Activated naive CD4-positive, alpha-beta T cell treated with anti-CD3 and anti-CD28 coated beads, Interleukin-2, amount 50 U/mL, for 16 hours (primary cell): ENCODE data around the gene HOXB8.

Source experiments
- DNase-seq: peaks from one replicate; pipeline ENCODE4 v3.0.0-alpha.2; 2020

Gene HOXB8

GRCh38 chr17:48567209-48567608 is 47.9 kb downstream of the HOXB8 start:
- no peak for DNase-seq

- DNase-seq, result no peak
These were observed 48.4 kb downstream of the HOXB8 start for GRCh38 chr17:48566717-48567116.

- DNase-seq, result no peak
These were observed 49.0 kb downstream of the HOXB8 start for GRCh38 chr17:48565925-48566710.

- DNase-seq, result no peak
These were observed 50.0 kb downstream of the HOXB8 start for GRCh38 chr17:48565022-48565554.

GRCh38 chr17:48564188-48565021 is 50.7 kb downstream of the HOXB8 start:
- DNase-seq, result no peak

- no peak for DNase-seq
These were observed 51.3 kb downstream of the HOXB8 start for GRCh38 chr17:48563867-48564187.

- DNase-seq, result no peak
These were observed 51.7 kb downstream of the HOXB8 start for GRCh38 chr17:48563385-48563838.

- no peak for DNase-seq
These were observed 52.2 kb downstream of the HOXB8 start for GRCh38 chr17:48562934-48563333.
